ENCODE results near the gene ZNF292.

Gene ZNF292

DNA sequence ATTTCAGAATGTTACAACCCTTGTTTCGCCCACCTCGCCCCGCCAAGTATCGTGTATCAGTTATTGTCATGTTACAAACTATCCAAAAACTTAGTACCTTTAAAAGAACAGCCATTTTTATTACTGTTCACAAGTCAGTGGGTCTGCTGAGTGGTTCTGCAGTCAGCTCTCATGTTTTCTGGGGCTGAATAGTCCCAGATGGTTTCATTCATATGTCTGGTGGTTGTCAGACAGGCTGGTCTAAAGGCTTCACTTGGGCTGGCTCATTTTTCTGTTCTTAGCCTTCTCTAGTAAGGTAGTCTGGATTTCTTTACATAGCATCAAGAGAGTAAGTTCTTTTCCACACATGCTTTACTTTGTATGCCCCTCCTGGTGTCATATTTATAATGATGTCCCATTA is 8.6 kb downstream of the ZNF292 start:
- TF ChIP-seq CTCF (IDR thresholded peaks at IDR 0.05; ENCODE audit: low read depth, low read length): no peak
- H3K4me3 ChIP-seq (ENCODE audit: low read depth, low read length): no peak overlapping the region

DNA sequence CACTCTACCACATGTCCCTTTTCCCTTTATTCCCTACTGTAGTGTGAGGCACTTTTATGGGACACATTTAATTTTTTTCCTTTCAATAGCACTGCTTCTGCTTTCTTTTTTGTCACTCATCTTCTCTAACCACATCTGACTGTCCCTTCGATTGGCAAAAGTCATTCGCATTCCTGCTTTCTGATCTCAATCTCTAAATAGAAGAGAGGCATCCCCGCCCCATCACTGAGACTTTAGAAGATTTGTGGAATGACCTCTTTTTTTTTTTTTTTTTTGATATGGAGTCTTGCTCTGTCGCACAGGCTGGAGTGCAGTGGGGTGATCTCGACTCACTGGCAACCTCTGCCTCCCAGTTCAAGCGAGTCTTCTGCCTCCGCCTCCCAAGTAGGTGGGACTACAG is 9.1 kb downstream of the ZNF292 start:
- TF ChIP-seq CTCF (IDR thresholded peaks at IDR 0.05; ENCODE audit: low read depth, low read length): no peak

DNA sequence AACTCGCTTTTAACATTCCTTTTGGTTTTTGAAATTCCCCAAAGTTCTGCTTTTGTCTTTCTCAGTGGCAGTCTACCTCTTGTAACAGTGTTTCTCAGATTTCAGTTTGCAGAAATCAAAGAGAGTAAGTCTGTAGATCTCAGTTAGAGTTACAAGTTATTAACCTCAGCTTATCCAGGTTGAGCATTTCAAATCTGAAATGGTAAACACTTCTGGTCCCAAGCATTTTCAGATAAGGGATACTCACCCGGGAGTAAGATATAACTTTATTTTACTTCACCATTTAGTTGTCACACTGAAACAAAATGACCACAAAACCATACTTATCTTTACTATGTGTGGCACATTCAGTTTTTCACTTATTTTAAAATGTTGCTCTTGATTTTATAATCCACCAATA is 9.8 kb downstream of the ZNF292 start:
- no peak overlapping the region for H3K4me3 ChIP-seq (ENCODE audit: low read depth, low read length)
- TF ChIP-seq CTCF (IDR thresholded peaks at IDR 0.05; ENCODE audit: low read depth, low read length): no peak

More for the DNA sequence above, 9.1 kb downstream of the ZNF292 start:
- H3K4me3 ChIP-seq (ENCODE audit: low read depth, low read length): no peak overlapping the region

- TF ChIP-seq CTCF (IDR thresholded peaks at IDR 0.05; ENCODE audit: low read depth, low read length): no peak
- no peak overlapping the region for H3K4me3 ChIP-seq (ENCODE audit: low read depth, low read length)
These were observed 16.7 kb downstream of the ZNF292 start for GRCh38 chr6:87171938-87172633.

DNA sequence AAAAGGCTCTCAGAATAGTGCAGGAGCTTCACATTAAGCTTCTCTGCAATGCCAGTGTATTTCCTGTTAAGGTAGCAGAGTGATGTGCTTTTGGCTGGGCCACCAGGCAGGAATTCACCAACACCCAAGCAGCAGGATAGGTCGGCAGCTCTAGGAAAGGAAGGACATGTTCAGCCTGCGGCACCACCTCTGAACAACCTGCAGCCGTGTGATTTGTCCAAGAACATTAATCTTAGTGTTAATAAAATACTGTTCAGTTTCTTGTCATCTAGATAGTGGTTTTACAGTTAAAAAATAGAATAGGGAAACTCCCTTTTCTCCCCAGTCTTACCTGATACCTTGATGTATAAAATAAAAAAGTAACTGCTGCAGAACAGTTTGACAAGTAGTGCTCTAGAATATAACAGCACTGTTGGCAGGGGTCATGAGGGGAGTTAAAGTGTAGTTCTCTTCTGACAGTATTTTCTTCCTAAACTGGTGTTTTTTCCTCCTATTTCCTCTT is 18.8 kb downstream of the ZNF292 start:
- H3K4me3 ChIP-seq (ENCODE audit: low read depth, low read length): no peak overlapping the region
- TF ChIP-seq CTCF (IDR thresholded peaks at IDR 0.05; ENCODE audit: low read depth, low read length): no peak

GRCh38 chr6:87176493-87176892 is 21.1 kb downstream of the ZNF292 start:
- no peak overlapping the region for H3K4me3 ChIP-seq (ENCODE audit: low read depth, low read length)
- TF ChIP-seq CTCF (IDR thresholded peaks at IDR 0.05; ENCODE audit: low read depth, low read length): no peak

- H3K4me3 ChIP-seq (ENCODE audit: low read depth, low read length): no peak overlapping the region
- TF ChIP-seq CTCF (IDR thresholded peaks at IDR 0.05; ENCODE audit: low read depth, low read length): no peak
These were observed 24.9 kb downstream of the ZNF292 start for GRCh38 chr6:87180105-87180728.
